Ovary (tissue), 9 donors: ENCODE measurements around the gene INIP. TPM values are rescaled to one million over a fixed set of nuclear protein-coding genes. Genes with fewer than 3 reads are reported as not detected.

Experiments
- DNase-seq, 5 donors: peaks; one replicate each; pipeline ENCODE4 v3.0.0-alpha.2; 2019 to 2020
- H3K27ac ChIP-seq, 2 donors: fragments of 200-600 bp; one replicate each; pipeline versions ENCODE4 v1.5.1 to v1.8.0; 2019 to 2022
- H3K27me3 ChIP-seq: fragments of 200-600 bp; one replicate; pipeline ENCODE4 v1.8.0; 2022
- H3K36me3 ChIP-seq: fragments of 200-600 bp; sonication (generic); one replicate; pipeline ENCODE4 v1.5.1; 2019
- H3K4me1 ChIP-seq: one replicate; pipeline ENCODE4 v1.8.1; 2013; ENCODE audit warnings: mild to moderate bottlenecking, moderate library complexity; ENCODE audit not compliant: insufficient read depth
- H3K4me3 ChIP-seq: fragments of 200-600 bp; sonication (generic); one replicate; pipeline ENCODE4 v1.5.1; 2017
- H3K9me3 ChIP-seq, 2 donors: fragments of 200-600 bp in 1 of 2; sonication (generic) in 1 of 2; one replicate each; pipeline versions ENCODE4 v1.5.1 to v1.8.1; 2013 to 2019; ENCODE audit warnings: mild to moderate bottlenecking in 1 of 2, moderate library complexity in 1 of 2
- EP300 ChIP-seq: sonication (generic); formaldehyde crosslinking; IDR thresholded peaks from one replicate; pipeline ENCODE4 v1.6.1; 2017; ENCODE audit warnings: antibody characterized with exemption
- POLR2A ChIP-seq: fragments of 450-650 bp; IDR thresholded peaks from one replicate; pipeline ENCODE4 v1.6.1; 2017; ENCODE audit warnings: antibody characterized with exemption, mild to moderate bottlenecking, moderate library complexity
- WGBS, 3 donors: extraction: QIAGEN DNeasy Blood & Tissue Kit in 1 of 3; methylation state at CpG; one replicate each; pipeline versions ENCODE4 v1.1.5 to v1.1.7; 2013 to 2017; 5-methylcytosine and 5-hydroxymethylcytosine counted together
- intact Hi-C, 4 donors: fragments of 100-400 bp; cut with DNase I; formaldehyde crosslinking; loops; one replicate each; pipeline versions ENCODE4 v1.11.0 to v1.15.1; 2022 to 2023
- polyA plus RNA-seq, 2 donors: library from polyadenylated mRNA; stranded (reverse); fragments of 200-250 nt in 1 of 2; fragments of 350-450 nt in 1 of 2; fragmentation: Illumina TruSeq in 1 of 2; extraction: RNeasy Lipid Tissue Mini Kit (QIAGEN cat#74804) in 1 of 2; gene quantifications; one replicate each; pipeline ENCODE4 v1.2.3, GENCODE V29; 2013 to 2014
- total RNA-seq, 7 donors: library from RNA; depleted of rRNA in 2 of 7; stranded (reverse); fragments of >200 nt in 2 of 7; fragmentation: NEBNext Ultra II Directional in 3 of 7; extraction: Animal tissue kit (Norgen Biotek cat#: 25700) in 3 of 7; gene quantifications; one replicate each; pipeline versions ENCODE4 v1.1.0 to v1.2.4, GENCODE V29; 2016 to 2023
- TF ChIP-seq, protein P1 (sequence below), 3 donors: fragments of 450-650 bp in 2 of 3; fragments of 200-600 bp in 1 of 3; IDR thresholded peaks; one replicate each; pipeline versions ENCODE4 v1.5.1 to v1.8.0; 2016 to 2022; ENCODE audit warnings: antibody characterized with exemption in 3 of 3, mild to moderate bottlenecking in 1 of 3
- donor health status: DM: no; HTN: no; CAD: no; lungs with moderate emphysema.
- donor health status: DM: no; HTN: no; CAD: no.
- donor health status: Bipolar disorder and iron deficiency.
- donor health status: DM: yes; HTN: yes; CAD: no.
- donor health status: DM: no; HTN: no; CAD: no.
- donor health status: DM: yes; HTN: yes; CAD: no.

The INIP gene
- total and polyA plus RNA-seq, 9 donors: 7.4 to 26.3 (median 19.4) TPM

DNA sequence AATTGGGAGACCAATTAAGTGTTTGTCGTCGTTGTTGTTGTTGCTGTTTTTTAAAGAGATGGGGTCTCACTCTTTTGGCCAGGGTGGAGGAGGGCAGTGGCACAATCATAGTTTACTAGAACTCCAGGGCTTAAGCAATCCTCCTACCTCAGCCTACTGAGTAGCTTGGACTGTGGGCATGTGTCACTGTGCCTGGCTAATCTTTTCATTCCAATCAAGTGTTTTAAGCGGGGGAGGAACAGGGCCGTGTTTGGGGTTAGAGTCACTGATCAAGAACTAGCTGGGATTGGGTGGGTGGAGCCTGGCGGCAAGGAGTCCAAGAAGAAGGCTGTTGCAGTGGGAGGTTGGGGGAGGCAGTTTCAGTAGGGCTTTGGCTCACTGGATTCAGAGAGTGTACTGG, 46.4 kb upstream of the INIP start:
- H3K27me3 ChIP-seq: no peaks in the 10 kb centered on the region
- H3K4me1 ChIP-seq: peaks cover 5% of the 10 kb centered on the region
- DNase-seq: no peak
- no peaks in the 10 kb centered on the region for H3K9me3 ChIP-seq
- no peak overlapping the region for H3K27ac ChIP-seq
- H3K36me3 ChIP-seq: no peaks in the 10 kb centered on the region
- WGBS, 3 donors: 48 to 53% (median 48%) methylated on average over 5 of the region's 5 CpGs
- no peak for TF ChIP-seq EP300
- TF ChIP-seq, protein P1, sequence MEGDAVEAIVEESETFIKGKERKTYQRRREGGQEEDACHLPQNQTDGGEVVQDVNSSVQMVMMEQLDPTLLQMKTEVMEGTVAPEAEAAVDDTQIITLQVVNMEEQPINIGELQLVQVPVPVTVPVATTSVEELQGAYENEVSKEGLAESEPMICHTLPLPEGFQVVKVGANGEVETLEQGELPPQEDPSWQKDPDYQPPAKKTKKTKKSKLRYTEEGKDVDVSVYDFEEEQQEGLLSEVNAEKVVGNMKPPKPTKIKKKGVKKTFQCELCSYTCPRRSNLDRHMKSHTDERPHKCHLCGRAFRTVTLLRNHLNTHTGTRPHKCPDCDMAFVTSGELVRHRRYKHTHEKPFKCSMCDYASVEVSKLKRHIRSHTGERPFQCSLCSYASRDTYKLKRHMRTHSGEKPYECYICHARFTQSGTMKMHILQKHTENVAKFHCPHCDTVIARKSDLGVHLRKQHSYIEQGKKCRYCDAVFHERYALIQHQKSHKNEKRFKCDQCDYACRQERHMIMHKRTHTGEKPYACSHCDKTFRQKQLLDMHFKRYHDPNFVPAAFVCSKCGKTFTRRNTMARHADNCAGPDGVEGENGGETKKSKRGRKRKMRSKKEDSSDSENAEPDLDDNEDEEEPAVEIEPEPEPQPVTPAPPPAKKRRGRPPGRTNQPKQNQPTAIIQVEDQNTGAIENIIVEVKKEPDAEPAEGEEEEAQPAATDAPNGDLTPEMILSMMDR (IDR thresholded peaks at IDR 0.05): no peak
- TF ChIP-seq POLR2A: no peak
- intact Hi-C loops: no loop called here
- H3K4me3 ChIP-seq: no peak overlapping the region

DNA sequence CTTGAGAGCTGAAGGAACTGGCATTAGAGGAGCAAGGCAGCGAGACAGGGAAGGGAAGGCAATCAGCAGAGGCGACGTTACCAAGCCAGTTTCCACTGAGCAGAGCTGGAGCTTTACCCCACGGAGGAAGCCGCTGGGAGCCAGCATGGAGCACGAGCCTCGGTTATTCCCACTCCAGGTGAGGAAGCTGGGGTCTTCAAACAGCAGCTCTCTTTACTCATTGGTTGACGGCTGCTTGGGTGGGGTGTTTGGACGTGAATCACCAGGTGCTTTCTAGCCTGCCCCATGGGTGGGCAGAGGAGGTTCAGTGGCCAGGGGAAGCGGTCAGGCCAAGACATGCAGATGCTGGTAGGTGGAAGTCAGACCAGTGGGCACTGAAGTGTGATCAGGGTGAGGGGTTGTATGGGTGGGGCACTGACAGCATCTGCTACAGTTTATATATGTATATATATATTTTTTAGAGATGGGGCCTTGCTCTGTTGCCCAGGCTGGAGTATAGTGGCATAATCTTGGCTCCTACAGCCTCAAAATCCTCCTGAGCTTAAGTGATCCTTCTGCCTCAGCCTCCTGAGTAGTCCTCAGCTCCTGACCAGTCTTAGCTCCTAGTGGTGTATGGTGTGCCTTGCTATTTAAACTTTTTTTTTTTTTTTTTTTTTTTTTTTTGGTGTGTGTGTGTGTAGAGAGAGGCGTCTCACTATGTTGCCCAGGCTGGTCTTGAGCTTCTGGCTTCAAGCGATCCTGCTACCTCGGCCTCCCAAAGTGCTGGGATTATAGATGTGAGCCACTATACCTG, 45.0 kb upstream of the INIP start:
- H3K27ac ChIP-seq: no peak overlapping the region
- 84 to 86% (median 85%) methylated on average over 13 of the region's 13 CpGs for WGBS, 3 donors
- DNase-seq: no peak
- H3K36me3 ChIP-seq: no peaks in the 10 kb centered on the region
- H3K4me1 ChIP-seq: peaks cover 5% of the 10 kb centered on the region
- H3K4me3 ChIP-seq: no peak overlapping the region
- no peak for TF ChIP-seq POLR2A
- TF ChIP-seq, protein P1 (IDR thresholded peaks at IDR 0.05): no peak
- no peak for TF ChIP-seq EP300
- no peaks in the 10 kb centered on the region for H3K9me3 ChIP-seq
- intact Hi-C loops: no loop called here
- no peaks in the 10 kb centered on the region for H3K27me3 ChIP-seq

DNA sequence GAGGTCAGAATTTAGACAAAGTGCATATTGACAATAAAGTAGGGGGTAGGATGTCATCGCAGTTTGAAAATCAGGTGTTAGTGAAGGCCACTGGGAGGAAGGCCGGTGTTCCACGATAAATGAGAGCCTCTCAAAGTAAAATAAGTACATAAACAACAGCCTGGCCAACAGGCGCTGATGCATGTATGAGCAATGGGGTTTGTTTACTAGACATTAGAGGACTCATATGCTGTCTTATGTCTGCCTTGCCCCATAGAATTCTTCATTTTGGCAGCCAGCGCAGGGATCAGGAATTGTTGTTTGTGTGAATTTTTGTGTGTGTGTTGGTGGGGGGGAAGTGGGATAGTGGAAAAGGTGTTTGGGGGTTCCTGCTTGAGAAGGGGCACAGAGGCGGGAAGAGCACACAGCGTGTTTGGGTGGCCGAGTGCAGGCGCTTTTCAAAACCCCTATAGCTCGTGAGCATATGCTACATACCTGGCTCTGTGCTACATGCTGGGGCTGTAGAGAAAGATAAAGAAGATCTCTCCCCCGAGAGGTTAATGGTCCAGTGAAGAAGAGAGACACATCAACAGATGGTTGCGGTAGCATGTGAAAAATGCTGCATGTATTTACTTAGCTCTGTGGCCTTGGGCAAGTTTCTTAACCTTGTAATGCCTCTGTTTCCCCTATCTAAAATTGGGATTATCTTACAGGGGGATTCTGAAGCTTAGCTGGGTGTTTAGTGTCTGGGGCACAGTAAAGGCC, 44.2 kb upstream of the INIP start:
- Histone ChIP-seq H3K27me3 (no peaks in the 10 kb centered on the region), H3K4me3 (no peak overlapping the region), H3K4me1 (peaks cover 5% of the 10 kb centered on the region), H3K27ac (no peak overlapping the region), H3K36me3 (no peaks in the 10 kb centered on the region), H3K9me3 (no peaks in the 10 kb centered on the region)
- no peak for TF ChIP-seq POLR2A
- TF ChIP-seq, protein P1 (IDR thresholded peaks at IDR 0.05): no peak
- no peak for TF ChIP-seq EP300
- WGBS, 3 donors: 52 to 75% (median 64%) methylated on average over 12 of the region's 12 CpGs
- intact Hi-C loops: no loop called here
- no peak for DNase-seq

DNA sequence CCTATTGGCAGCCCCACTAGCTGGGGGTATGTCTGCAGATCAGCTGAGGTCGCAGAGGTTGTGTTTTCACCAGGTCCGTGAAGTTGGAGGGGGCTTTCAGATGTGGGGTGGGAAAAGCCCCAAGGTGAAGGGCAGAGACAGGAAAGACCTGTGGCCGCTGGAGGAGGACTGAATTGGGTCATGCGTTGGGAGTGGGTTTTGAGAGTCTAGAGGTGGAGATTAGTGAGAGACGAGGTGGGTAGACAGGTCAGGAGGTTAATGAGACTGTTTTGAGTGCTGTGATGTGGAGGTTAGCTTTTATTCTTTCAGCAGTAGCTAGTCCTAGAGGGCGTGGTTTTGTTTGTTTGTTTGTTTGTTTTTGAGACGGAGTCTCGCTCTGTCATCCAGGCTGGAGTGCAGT, 42.9 kb upstream of the INIP start:
- Histone ChIP-seq H3K27me3 (no peaks in the 10 kb centered on the region), H3K9me3 (no peaks in the 10 kb centered on the region), H3K4me1 (peaks cover 5% of the 10 kb centered on the region), H3K27ac (no peak overlapping the region), H3K4me3 (no peak overlapping the region), H3K36me3 (no peaks in the 10 kb centered on the region)
- DNase-seq: no peak
- WGBS, 3 donors: 89 to 90% (median 89%) methylated on average over 8 of the region's 8 CpGs
- intact Hi-C loops: no loop called here
- TF ChIP-seq EP300 (no peak), POLR2A (no peak)
- TF ChIP-seq, protein P1 (IDR thresholded peaks at IDR 0.05): no peak
